Inflammatory macrophage (primary cell): ENCODE results near the gene BRI3BP.
"Not testable (repeated sequence)": the region's sequence is repeated elsewhere in the genome, so short reads cannot be mapped to it uniquely, and the experiment has no call there.

Experiments
- DNase-seq, 2 donors: peaks; one replicate each; pipeline ENCODE4 v3.0.0-alpha.2; 2020 to 2022

Gene BRI3BP

DNA sequence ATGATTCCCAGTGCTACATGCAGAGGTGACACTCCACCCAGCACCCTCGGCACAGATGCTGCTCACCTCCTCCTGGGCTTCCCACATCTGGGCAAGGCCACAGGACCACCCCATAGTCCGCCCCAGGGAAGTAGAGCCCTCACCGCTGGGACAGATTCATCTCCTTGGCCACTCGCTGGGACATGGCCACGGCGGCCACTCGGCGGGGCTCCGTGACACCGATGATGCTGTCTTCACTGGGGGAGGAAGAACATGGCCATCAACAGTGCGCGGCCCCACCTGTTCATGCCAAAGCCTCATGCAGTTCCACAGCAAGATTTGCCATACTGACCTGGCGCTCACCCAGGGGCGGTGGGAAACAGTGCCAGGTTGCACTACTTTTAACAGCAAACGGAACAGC is 18.2 kb upstream of the BRI3BP start:
- no peak for DNase-seq

- no peak for DNase-seq
Measured at GRCh38 chr12:124976999-124977398, 16.4 kb upstream of the BRI3BP start.

DNA sequence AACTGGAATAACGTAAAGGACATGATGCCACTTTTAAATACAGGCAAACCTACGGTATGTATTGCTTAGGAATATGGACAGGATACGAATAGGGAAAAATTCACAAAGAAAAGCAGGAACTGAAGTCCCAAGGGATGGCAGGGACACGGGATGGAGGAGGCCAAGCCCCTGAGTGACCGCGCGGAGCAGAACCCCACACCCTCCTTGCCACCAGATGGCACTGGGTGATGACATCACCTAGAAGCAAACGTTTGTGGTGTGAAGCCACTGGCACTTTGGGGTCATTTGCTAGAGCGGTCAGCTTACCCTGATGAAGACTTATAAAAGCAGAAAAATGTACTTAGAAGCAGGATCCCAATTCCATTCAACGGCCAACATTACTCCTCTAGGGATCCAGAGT is 13.9 kb upstream of the BRI3BP start:
- no peak for DNase-seq

GRCh38 chr12:124980098-124980892 is 13.2 kb upstream of the BRI3BP start:
- DNase-seq, result no peak

DNA sequence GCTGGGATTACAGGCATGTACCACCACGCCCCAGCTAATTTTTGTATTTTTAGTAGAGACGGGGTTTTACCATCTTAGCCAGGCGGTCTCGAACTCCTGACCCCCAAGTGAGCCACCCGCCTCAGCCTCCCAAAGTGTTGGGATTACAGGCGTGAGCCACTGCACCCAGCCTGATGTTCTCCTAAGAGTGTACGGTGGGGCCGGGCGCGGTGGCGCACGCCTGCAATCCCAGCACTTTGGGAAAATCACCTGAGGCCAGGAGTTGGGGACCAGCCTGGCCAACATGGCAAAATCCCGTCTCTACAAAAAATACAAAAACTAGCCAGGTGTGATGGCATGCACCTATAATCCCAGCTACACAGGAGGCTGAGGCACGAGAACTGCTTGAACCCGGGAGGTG is 6.6 kb upstream of the BRI3BP start:
- DNase-seq, result not testable (repeated sequence)

- peak; percentile 31 to 69 for DNase-seq
Measured at GRCh38 chr12:124992874-124993625, 395 bp upstream of the BRI3BP start.

DNA sequence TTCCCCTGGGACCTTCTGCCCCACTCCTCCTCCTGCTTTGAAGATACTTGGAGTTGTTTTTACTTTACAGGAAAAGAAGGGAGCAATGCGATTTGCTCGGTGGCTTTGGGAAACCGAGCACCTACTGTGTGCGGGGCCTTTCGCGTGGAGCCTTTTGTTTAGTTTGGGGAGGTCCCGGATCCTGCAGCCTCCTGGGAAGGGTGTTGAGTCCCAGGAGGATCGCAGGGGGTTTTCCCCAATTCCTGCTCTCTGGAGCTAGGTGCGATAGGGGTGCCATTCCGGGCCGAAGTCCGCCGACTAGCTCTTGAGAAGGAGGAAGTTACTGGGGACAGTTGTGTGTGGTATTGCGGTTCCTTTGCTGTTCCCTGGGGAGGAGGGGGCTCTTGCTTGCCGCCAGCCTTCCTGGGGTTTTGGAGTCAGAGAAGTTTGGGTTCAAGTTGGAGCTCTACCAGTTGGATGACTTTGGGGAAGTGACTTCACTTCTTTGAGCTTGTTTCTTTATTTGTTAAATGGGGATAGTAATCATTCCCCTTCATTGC is 1.1 kb downstream of the BRI3BP start:
- peak; percentile 33 to 44 for DNase-seq

DNA sequence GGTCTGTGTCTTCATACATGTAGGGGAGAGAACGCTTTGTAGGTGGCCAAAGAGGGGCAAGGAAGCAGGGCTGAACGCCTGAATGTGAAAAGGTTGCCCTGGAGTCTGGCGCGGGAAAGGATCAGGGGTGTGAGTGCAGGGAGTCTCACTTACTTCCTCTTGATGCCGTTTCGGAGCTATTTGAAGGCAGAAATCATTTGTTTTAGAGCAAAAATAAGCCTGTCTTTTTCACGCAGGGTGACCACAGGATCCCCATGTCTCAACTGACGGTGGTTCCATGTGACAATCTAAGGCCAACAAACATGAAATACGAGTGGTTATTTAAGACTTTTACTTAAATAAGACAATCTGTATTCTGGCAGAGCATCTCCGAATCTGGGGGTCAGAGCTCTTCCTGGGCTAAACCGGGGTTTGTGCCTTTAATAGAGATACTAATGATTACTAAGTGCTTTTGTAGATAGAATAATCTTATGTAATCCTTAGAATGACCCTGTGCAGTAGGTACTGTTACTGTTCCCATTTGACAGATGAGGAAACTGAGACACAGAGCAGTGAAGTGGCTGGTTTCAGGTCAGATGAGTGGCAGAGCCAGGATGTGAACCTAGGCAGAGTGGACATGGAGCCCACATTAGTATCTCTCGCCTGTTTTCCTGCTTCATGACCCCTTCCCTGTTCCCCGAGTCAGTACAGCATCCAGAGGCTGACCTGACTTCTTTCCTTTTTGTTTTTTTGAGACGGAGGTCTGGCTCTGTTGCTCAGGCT is 1.9 kb downstream of the BRI3BP start:
- peak; percentile 8 to 18 for DNase-seq

GRCh38 chr12:124998705-124999104 is 5.3 kb downstream of the BRI3BP start:
- DNase-seq, result no peak

- no peak for DNase-seq
Measured at GRCh38 chr12:125001636-125002035, 8.2 kb downstream of the BRI3BP start.

- DNase-seq, result peak in 1 of 2 donors; percentile 19
Measured at GRCh38 chr12:125003021-125003420, 9.6 kb downstream of the BRI3BP start.

DNA sequence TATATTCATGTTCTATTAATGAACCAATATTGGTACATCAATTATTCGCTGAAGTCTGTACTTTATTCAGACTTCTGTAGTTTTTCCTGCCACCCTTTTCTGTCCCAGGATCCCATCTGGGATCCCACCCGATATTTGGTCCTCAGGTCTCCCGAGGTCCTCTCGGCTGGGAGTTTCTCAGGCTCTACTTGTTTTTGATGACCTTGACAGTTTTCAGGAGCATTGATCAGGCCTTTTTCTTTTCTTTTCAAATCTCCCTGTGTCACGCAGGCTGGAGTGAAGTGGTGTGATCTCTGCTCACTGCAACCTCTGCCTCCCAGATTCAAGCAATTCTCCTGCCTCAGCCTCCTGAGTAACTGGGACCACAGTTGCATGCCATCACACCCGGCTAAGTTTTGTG is 11.2 kb downstream of the BRI3BP start:
- no peak for DNase-seq

DNA sequence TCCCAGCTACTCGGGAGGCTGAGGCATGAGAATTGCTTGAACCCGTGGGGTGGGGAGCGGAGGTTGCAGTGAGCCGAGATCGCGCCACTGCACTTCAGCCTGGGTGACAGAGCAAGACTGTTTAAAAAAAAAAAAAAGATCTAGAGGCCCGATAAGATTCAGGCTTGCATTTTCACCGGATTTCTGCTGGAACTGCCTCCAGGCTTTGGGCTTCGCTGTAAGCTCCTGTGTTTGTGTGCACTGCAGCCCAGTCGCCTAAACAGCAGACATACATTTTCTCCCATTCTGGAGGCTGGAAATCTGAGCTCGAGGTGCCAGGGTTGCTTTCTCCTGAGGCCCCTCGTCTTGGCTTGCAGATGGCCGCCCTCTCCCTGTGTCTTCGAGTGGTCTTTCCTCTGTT is 12.2 kb downstream of the BRI3BP start:
- DNase-seq, result no peak

DNA sequence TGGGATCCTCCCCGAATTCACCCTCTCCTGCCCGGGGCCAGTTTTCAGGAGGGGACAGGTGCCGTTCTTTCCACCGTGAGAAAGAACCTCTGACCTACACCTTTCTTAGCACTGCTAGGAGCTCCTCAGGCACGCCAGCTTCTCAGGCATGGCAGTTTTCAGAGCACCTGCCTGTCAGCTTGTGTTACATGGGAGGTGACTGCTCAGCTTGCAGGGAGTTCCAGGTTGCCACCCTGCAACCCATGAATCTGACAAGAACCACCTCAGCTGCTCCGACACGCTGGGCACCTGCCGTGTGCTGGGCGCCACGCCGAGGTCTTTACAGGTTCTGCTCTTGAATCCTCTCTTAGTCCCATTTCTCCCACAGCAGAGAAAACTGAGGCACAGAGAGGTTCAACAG is 12.9 kb downstream of the BRI3BP start:
- DNase-seq, result no peak

GRCh38 chr12:125013816-125014442 is 20.5 kb downstream of the BRI3BP start:
- no peak for DNase-seq

- DNase-seq, result no peak
Measured at GRCh38 chr12:125014526-125014925, 21.1 kb downstream of the BRI3BP start.

DNA sequence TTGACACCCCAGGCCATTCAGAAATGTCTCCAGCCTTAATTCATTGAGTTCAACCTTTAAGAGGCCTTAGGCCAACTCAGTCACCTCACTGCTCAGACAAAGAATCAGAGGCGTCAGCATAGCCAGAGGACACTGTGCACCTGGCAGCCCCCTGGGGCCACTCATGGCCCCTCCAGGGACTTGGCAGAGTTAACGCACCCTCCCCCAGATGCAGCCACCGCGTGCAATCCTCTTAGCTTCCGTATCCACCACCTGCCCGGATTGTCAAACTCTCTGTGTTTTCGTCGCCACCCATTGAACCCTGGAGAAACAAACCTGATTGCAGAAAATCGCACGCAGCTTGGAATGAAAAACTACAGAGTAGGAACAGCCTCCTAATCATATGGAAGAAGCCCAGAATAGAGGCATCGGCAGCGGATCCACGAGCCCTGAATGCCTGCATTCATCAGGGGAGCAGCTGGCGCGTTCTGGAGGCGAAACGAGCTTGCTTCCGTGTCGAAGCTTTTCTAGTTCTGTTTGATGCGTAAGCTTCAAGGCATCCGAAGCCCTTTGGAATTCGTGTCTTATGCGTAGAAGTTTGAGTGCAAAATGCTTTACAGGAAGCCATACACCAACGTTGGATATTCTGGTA is 22.4 kb downstream of the BRI3BP start:
- no peak for DNase-seq

GRCh38 chr12:125017801-125018200 is 24.4 kb downstream of the BRI3BP start:
- DNase-seq, result no peak

DNA sequence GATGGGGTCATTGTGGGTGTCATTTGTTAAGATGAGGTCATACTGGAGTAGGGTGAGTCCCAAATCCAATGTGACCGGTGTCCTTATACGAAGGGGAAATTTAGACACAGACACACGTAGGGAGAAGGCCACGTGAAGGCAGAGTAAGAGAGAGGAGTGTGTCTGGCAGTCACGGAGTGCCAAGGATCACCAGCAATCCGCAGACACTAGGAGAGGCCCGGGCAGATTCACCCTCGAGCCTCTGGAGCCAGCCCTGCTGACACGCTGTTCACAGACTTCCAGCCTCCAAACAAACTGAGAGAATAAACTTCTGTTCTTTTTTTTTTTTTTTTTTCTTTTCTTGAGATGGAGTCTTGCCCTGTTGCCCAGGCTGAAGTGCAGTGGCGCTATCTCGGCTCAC is 24.9 kb downstream of the BRI3BP start:
- DNase-seq, result no peak

GRCh38 chr12:125021096-125021495 is 27.7 kb downstream of the BRI3BP start:
- no peak for DNase-seq

- no peak for DNase-seq
Measured at GRCh38 chr12:125021771-125022170, 28.3 kb downstream of the BRI3BP start.

- DNase-seq, result no peak
Measured at GRCh38 chr12:125023065-125023464, 29.6 kb downstream of the BRI3BP start.
